H1 (cell line): ENCODE data around the gene MUC2. TPM values are rescaled to one million over a fixed set of nuclear protein-coding genes. Genes with fewer than 3 reads are reported as not detected.

ENCODE experiments used
- CTCF ChIA-PET: fragments of 300-600 bp; sonication (Branson Sonifier 250); formaldehyde crosslinking; loops from one replicate; lab custom pipeline; 2021; ENCODE audit not compliant: partially characterized antibody; lab: Charles Lee
- POLR2A ChIA-PET: fragments of 300-600 bp; sonication (Branson Sonifier 250); formaldehyde crosslinking; loops from one replicate; lab custom pipeline; 2021; ENCODE audit warnings: inconsistent platforms; ENCODE audit not compliant: partially characterized antibody; lab: Charles Lee
- DNase-seq, 2 experiments: peaks; one replicate each; pipeline versions ENCODE4 v3.0.0 to v3.0.0-alpha.2; 2010 to 2022; ENCODE audit warnings: low spot score in 2 of 2, low read depth in 1 of 2, mixed read lengths in 1 of 2
- FAIRE-seq: peaks from 2 replicates; lab custom pipeline; 2011; peaks lifted over from hg19 to GRCh38; lab: Jason Lieb, UNC
- H2AFZ ChIP-seq: 2 replicates; pipeline ENCODE4 v1.8.1; 2012; ENCODE audit warnings: low read length, inconsistent platforms
- H2AK5ac ChIP-seq: 2 replicates; pipeline ENCODE4 v1.6.1; 2013; ENCODE audit warnings: low read depth, low read length
- H2BK120ac ChIP-seq: replicated peaks from 2 replicates; pipeline ENCODE3; 2013; ENCODE audit warnings: low read depth, low read length, inconsistent platforms
- H2BK12ac ChIP-seq: 2 replicates; pipeline ENCODE4 v1.6.1; 2013; ENCODE audit warnings: low read depth, low read length
- H2BK15ac ChIP-seq: 2 replicates; pipeline ENCODE4 v1.6.1; 2013; ENCODE audit warnings: low read length
- H2BK20ac ChIP-seq: 2 replicates; pipeline ENCODE4 v1.6.1; 2013; ENCODE audit warnings: low read length
- H2BK5ac ChIP-seq: 2 replicates; pipeline ENCODE4 v1.6.1; 2013; ENCODE audit warnings: low read depth, low read length
- H3K14ac ChIP-seq: 2 replicates; pipeline ENCODE4 v1.6.1; 2013; ENCODE audit warnings: inconsistent platforms; ENCODE audit not compliant: insufficient read length
- H3K18ac ChIP-seq: 2 replicates; pipeline ENCODE4 v1.6.1; 2013; ENCODE audit warnings: low read length; ENCODE audit errors: extremely low read depth
- H3K23ac ChIP-seq: 2 replicates; pipeline ENCODE4 v1.6.1; 2013; ENCODE audit warnings: inconsistent platforms; ENCODE audit not compliant: insufficient read length
- H3K23me2 ChIP-seq: 2 replicates; pipeline ENCODE4 v1.6.1; 2013; ENCODE audit warnings: low read depth, low read length
- H3K27ac ChIP-seq: 2 replicates; pipeline ENCODE4 v1.6.1; 2011; ENCODE audit warnings: low read depth, low read length, inconsistent platforms
- H3K27me3 ChIP-seq, 4 experiments: replicated peaks in 1 of 4; 1 replicate in 1 of 4; 2 replicates in 3 of 4; pipeline versions ENCODE4 v1.6.1 to v1.8.1; 2011 to 2013; ENCODE audit warnings: low read length in 3 of 4, mild to moderate bottlenecking in 3 of 4, inconsistent platforms in 2 of 4, mixed read lengths in 2 of 4, moderate library complexity in 1 of 4; ENCODE audit not compliant: control insufficient read depth in 3 of 4, insufficient read depth in 3 of 4; ENCODE audit errors: extremely low read depth in 1 of 4
- H3K36me3 ChIP-seq, 4 experiments: 2 replicates each; pipeline versions ENCODE4 v1.6.1 to v1.8.1; 2011 to 2013; ENCODE audit warnings: mild to moderate bottlenecking in 4 of 4, low read length in 3 of 4, moderate library complexity in 2 of 4, control low read depth in 1 of 4, inconsistent platforms in 1 of 4; ENCODE audit not compliant: insufficient read depth in 4 of 4, control insufficient read depth in 2 of 4
- H3K4ac ChIP-seq: replicated peaks from 2 replicates; pipeline ENCODE3; 2013; ENCODE audit warnings: low read length, low read depth, mixed read lengths, inconsistent platforms; ENCODE audit not compliant: insufficient read length
- H3K4me1 ChIP-seq, 4 experiments: replicated peaks in 1 of 4; 1 replicate in 1 of 4; 2 replicates in 3 of 4; pipeline versions ENCODE4 v1.6.1 to v1.8.1; 2011 to 2013; ENCODE audit warnings: low read length in 3 of 4, inconsistent platforms in 2 of 4, mixed read lengths in 1 of 4; ENCODE audit not compliant: insufficient read depth in 4 of 4, control insufficient read depth in 3 of 4
- H3K4me2 ChIP-seq, 2 experiments: 2 replicates each; pipeline versions ENCODE4 v1.6.1 to v1.8.1; 2011 to 2013; ENCODE audit warnings: low read depth in 2 of 2, low read length in 2 of 2, control low read depth in 1 of 2, inconsistent platforms in 1 of 2, mild to moderate bottlenecking in 1 of 2; ENCODE audit not compliant: insufficient read depth in 1 of 2
- H3K4me3 ChIP-seq, 4 experiments: fragments of 200-600, 300-600 bp in 1 of 4; sonication (generic), shearing (Covaris generic), sonication (Bioruptor Twin) in 1 of 4; 2 replicates each; pipeline versions ENCODE4 v1.5.1 to v1.8.1; 2011 to 2016; ENCODE audit warnings: low read length in 4 of 4, low read depth in 3 of 4, control low read depth in 2 of 4, inconsistent platforms in 2 of 4, mild to moderate bottlenecking in 2 of 4, mixed read lengths in 1 of 4, moderate library complexity in 1 of 4; ENCODE audit not compliant: insufficient read depth in 2 of 4; ENCODE audit errors: extremely low read depth in 1 of 4
- H3K56ac ChIP-seq: replicated peaks from 2 replicates; pipeline ENCODE3; 2013; ENCODE audit warnings: low read depth, mild to moderate bottlenecking, mixed read lengths, low read length, inconsistent platforms; ENCODE audit not compliant: insufficient read length
- H3K79me1 ChIP-seq: 2 replicates; pipeline ENCODE4 v1.6.1; 2013; ENCODE audit warnings: low read depth, low read length, control low read depth
- H3K79me2 ChIP-seq, 2 experiments: 2 replicates each; pipeline versions ENCODE4 v1.6.1 to v1.8.1; 2012 to 2013; ENCODE audit warnings: low read length in 2 of 2, mild to moderate bottlenecking in 2 of 2, inconsistent platforms in 1 of 2; ENCODE audit not compliant: insufficient read depth in 2 of 2, control insufficient read depth in 1 of 2
- H3K9ac ChIP-seq, 4 experiments: replicated peaks in 1 of 4; 1 replicate in 1 of 4; 2 replicates in 3 of 4; pipeline versions ENCODE4 v1.6.1 to v1.8.1; 2011 to 2013; ENCODE audit warnings: low read depth in 3 of 4, low read length in 3 of 4, control low read depth in 2 of 4, mild to moderate bottlenecking in 2 of 4, moderate library complexity in 2 of 4, inconsistent platforms in 1 of 4; ENCODE audit errors: extremely low read depth in 1 of 4
- H3K9me3 ChIP-seq, 2 experiments: 2 replicates each; pipeline versions ENCODE4 v1.6.1 to v1.8.1; 2012 to 2013; ENCODE audit warnings: mild to moderate bottlenecking in 2 of 2, moderate library complexity in 2 of 2, control low read depth in 1 of 2, inconsistent platforms in 1 of 2, low read depth in 1 of 2, low read length in 1 of 2, mixed read lengths in 1 of 2; ENCODE audit not compliant: insufficient read depth in 2 of 2
- H4K20me1 ChIP-seq, 2 experiments: replicated peaks in 1 of 2; 2 replicates each; pipeline versions ENCODE3 to v1.8.1; 2011 to 2013; ENCODE audit warnings: inconsistent platforms in 2 of 2, low read length in 2 of 2, mild to moderate bottlenecking in 1 of 2; ENCODE audit not compliant: insufficient read depth in 2 of 2, control insufficient read depth in 1 of 2
- H4K5ac ChIP-seq: 2 replicates; pipeline ENCODE4 v1.6.1; 2013; ENCODE audit warnings: low read length, low read depth, mixed read lengths, inconsistent platforms; ENCODE audit not compliant: insufficient read length
- H4K8ac ChIP-seq: 2 replicates; pipeline ENCODE4 v1.8.0; 2013; ENCODE audit warnings: mild to moderate bottlenecking, moderate library complexity, low read length, inconsistent platforms; ENCODE audit not compliant: insufficient read depth; ENCODE audit errors: extremely low read depth
- H4K91ac ChIP-seq: replicated peaks from 2 replicates; pipeline ENCODE3; 2013; ENCODE audit warnings: low read length, mixed read lengths, inconsistent platforms; ENCODE audit not compliant: insufficient read length
- BCL11A ChIP-seq, 2 experiments: IDR thresholded peaks; one replicate each; pipeline ENCODE4 v1.6.1; 2011; ENCODE audit warnings: low read depth in 2 of 2, low read length in 2 of 2, mild to moderate bottlenecking in 2 of 2
- CEBPB ChIP-seq: IDR thresholded peaks from 2 replicates; pipeline ENCODE4 v1.6.1; 2012; ENCODE audit warnings: low read depth, low read length
- CREB1 ChIP-seq: IDR thresholded peaks from 2 replicates; pipeline ENCODE4 v1.6.1; 2012; ENCODE audit warnings: inconsistent platforms
- EGR1 ChIP-seq: IDR thresholded peaks from 2 replicates; pipeline ENCODE4 v1.6.1; 2011; ENCODE audit warnings: low read depth, low read length, borderline replicate concordance
- GABPA ChIP-seq: IDR thresholded peaks from 2 replicates; pipeline ENCODE4 v1.6.1; 2011; ENCODE audit warnings: mild to moderate bottlenecking, low read length, moderate library complexity, borderline replicate concordance; ENCODE audit not compliant: insufficient read depth
- GTF2F1 ChIP-seq: IDR thresholded peaks from 2 replicates; pipeline ENCODE4 v1.6.1; 2012; ENCODE audit warnings: low read depth, low read length, improper control_type of control experiment, borderline replicate concordance
- KDM1A ChIP-seq: fragments of 200-600, 300-600 bp; sonication (generic); IDR thresholded peaks from 2 replicates; pipeline ENCODE4 v1.7.1; 2016; ENCODE audit warnings: mild to moderate bottlenecking, low read length, borderline replicate concordance
- KDM4A ChIP-seq: IDR thresholded peaks from one replicate; pipeline ENCODE4 v1.7.1; 2012; ENCODE audit warnings: low read depth, mild to moderate bottlenecking, moderate library complexity, low read length, inconsistent platforms; ENCODE audit not compliant: severe bottlenecking
- SAP30 ChIP-seq: fragments of 300-600 bp; sonication (generic); IDR thresholded peaks from 2 replicates; pipeline ENCODE4 v1.7.1; 2012; ENCODE audit warnings: low read length, moderate library complexity, mild to moderate bottlenecking, inconsistent platforms; ENCODE audit not compliant: insufficient read depth, insufficient replicate concordance
- SP1 ChIP-seq: IDR thresholded peaks from 2 replicates; pipeline ENCODE4 v1.6.1; 2011; ENCODE audit warnings: low read depth, low read length
- ZNF274 ChIP-seq: IDR thresholded peaks from 2 replicates; pipeline ENCODE4 v1.7.0; 2012; ENCODE audit warnings: low read length, borderline replicate concordance; ENCODE audit errors: extremely low read depth
- WGBS, 2 experiments: shearing (Covaris generic) in 1 of 2; methylation state at CpG; one replicate each; pipeline versions ENCODE4 v1.1.6 to v1.1.7; 2013 to 2015; ENCODE audit warnings: low lambda C conversion rate in 2 of 2, mixed read lengths in 2 of 2, inconsistent platforms in 1 of 2, low coverage in 1 of 2, missing lambda C conversion rate in 1 of 2; ENCODE audit not compliant: insufficient replicate concordance in 2 of 2, insufficient coverage in 1 of 2, insufficient read length in 1 of 2; ENCODE audit errors: extremely low coverage in 1 of 2, missing lambda C conversion rate in 1 of 2; 5-methylcytosine and 5-hydroxymethylcytosine counted together
- polyA plus RNA-seq, 7 experiments: library from polyadenylated mRNA; depleted of rRNA in 3 of 7; stranded (reverse) in 5 of 7; unstranded in 2 of 7; fragments of >200 nt in 5 of 7; fragments of 200-250 nt in 2 of 7; gene quantifications; 1 replicate in 5 of 7; 2 replicates in 1 of 7; 4 replicates in 1 of 7; pipeline versions ENCODE4 v1.2.1 to v1.2.3, GENCODE V29; 2011 to 2013; ENCODE audit warnings: missing spikeins in 2 of 7, mixed read lengths in 2 of 7
- total RNA-seq: library from RNA; stranded (reverse); fragmentation: NEBNext Ultra II Directional; extraction: Animal tissue kit (Norgen Biotek cat#: 25700); gene quantifications from 2 replicates; pipeline ENCODE4 v1.2.1, GENCODE V29; 2021
- TF ChIP-seq, protein P1 (sequence below): IDR thresholded peaks from 2 replicates; pipeline ENCODE4 v1.6.1; 2011; ENCODE audit warnings: low read length, improper control_type of control experiment

Gene MUC2
- total and polyA plus RNA-seq, 2 of the 8 experiments (the other 6 are each of a cell fraction or from before 2014, with no cell fraction given): not detected

DNA sequence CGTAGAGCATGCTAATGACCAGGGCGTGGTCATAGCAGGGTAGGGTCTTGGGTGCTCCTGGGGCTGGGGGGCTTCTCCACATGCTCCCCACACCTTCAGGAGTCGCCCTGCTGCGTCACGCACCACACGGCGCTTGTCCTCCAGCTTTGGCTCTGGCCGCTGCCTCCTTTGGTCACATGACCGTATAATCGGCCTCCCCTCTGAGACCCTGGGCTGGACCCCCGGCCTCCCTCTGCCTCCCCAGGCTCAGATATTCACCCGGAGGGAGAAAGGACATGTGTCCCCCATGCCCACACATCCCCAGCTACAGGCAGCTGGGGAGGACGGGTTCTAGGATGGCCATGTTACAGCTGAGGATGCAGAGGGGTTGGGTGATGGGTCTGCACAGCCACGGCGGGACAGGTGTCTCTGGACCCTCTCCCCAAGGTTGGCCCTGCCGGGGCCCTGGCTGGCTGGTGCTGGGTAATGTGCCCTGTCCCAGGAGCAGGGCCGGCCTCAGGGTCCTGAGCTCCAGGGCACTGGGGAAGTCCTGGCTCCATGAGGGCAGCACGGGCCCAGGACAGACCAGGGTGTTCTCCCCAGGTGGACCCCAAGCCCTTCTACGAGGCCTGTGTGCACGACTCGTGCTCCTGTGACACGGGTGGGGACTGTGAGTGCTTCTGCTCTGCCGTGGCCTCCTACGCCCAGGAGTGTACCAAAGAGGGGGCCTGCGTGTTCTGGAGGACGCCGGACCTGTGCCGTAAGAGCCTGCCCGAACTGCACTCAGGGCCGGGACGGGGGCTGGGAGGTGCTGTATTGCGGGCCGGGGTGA lies 14.5 kb downstream of the MUC2 start:
- H3K79me2 ChIP-seq: no peaks in the 10 kb centered on the region
- peaks cover 2% of the 10 kb centered on the region; the same call in 1 of the 2 replicates for H3K79me1 ChIP-seq
- no peaks in the 10 kb centered on the region for H3K23me2 ChIP-seq
- peaks cover 0 to 3% (median 0%) of the 10 kb centered on the region in 4 experiments; a peak in 1 of 8 replicates for H3K36me3 ChIP-seq
- no peak overlapping the region for H3K23ac ChIP-seq
- H3K4me1 ChIP-seq: no peaks in the 10 kb centered on the region
- ChIA-PET CTCF (interaction anchor here (0.7 kb wide), 1 partner anchor 25 kb away, joined by 3 read pairs; no protein-coding TSS in a partner anchor), POLR2A (no interaction called here)
- no peak overlapping the region for H2BK20ac ChIP-seq
- no peak overlapping the region for H3K9ac ChIP-seq
- no peak overlapping the region for H3K4me3 ChIP-seq
- H4K91ac ChIP-seq: no peak overlapping the region
- no peak overlapping the region for H2BK120ac ChIP-seq
- H3K56ac ChIP-seq: no peak overlapping the region
- H3K14ac ChIP-seq: no peak overlapping the region
- H2BK5ac ChIP-seq: no peak overlapping the region
- H4K8ac ChIP-seq: no peak overlapping the region
- no peak overlapping the region for H2BK12ac ChIP-seq
- H2AK5ac ChIP-seq: no peak overlapping the region
- DNase-seq: no peak
- H3K18ac ChIP-seq: no peak overlapping the region
- H3K4me2 ChIP-seq: no peak overlapping the region
- no peaks in the 10 kb centered on the region; a peak in 1 of 7 replicates for H3K27me3 ChIP-seq
- no peak overlapping the region for H2AFZ ChIP-seq
- no peak overlapping the region for H2BK15ac ChIP-seq
- FAIRE-seq: no peak
- H3K9me3 ChIP-seq: peaks cover 19 to 35% of the 10 kb centered on the region in 2 experiments
- WGBS, 2 experiments: 97% methylated on average over 31 of the region's 33 CpGs; no CpG with 5 or more reads in 1 of the 2 experiments
- H3K4ac ChIP-seq: no peak overlapping the region
- H3K27ac ChIP-seq: no peak overlapping the region
- no peak overlapping the region for H4K5ac ChIP-seq
- H4K20me1 ChIP-seq: peaks cover 0 to 4% of the 10 kb centered on the region in 2 experiments
- TF ChIP-seq GABPA: no peak
- TF ChIP-seq KDM4A: no peak
- TF ChIP-seq ZNF274: no peak
- TF ChIP-seq, protein P1, sequence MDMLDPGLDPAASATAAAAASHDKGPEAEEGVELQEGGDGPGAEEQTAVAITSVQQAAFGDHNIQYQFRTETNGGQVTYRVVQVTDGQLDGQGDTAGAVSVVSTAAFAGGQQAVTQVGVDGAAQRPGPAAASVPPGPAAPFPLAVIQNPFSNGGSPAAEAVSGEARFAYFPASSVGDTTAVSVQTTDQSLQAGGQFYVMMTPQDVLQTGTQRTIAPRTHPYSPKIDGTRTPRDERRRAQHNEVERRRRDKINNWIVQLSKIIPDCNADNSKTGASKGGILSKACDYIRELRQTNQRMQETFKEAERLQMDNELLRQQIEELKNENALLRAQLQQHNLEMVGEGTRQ: no peak
- no peak for TF ChIP-seq SP1
- TF ChIP-seq BCL11A (IDR thresholded peaks at IDR 0.05; ENCODE audit: low read depth in 2 of 2, low read length in 2 of 2): no peak
- no peak for TF ChIP-seq CREB1
- TF ChIP-seq EGR1: no peak
- no peak for TF ChIP-seq KDM1A
- no peak for TF ChIP-seq GTF2F1
- no peak for TF ChIP-seq CEBPB
- TF ChIP-seq SAP30: no peak
